ENCODE data around the gene VEZF1. TPM values are rescaled to one million over a fixed set of nuclear protein-coding genes. Genes with fewer than 3 reads are reported as not detected.

VEZF1 gene
- total and polyA plus RNA-seq, 2 experiments from 2014 or later = 36.0 to 67.7 TPM

DNA sequence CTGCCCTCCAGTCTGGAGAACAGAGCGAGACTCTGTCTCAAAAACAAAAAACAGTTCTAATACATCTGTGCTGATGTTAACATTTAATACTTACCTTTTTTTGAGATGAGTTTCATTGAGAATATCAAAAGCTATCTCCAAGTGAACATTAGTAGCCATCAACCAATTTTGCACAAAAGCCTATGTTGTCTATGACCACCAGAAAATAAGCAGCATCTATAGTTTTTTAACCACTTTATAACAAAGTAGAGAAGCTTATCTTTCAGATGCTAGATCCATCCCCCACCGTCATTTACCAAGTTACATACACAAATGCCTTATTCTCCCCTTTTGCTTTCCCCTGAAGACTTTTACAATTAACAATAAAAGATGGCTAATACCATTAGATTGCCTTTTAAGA, 14.9 kb upstream of the VEZF1 start:
- Histone ChIP-seq H3K4me3 (peak overlapping the region; percentile 94; the same call in 1 of the 2 replicates), H4K20me1 (replicated peaks; ENCODE audit: insufficient read depth) (peaks cover 32% of the 10 kb centered on the region), H3F3A (replicated peaks; ENCODE audit: low read depth) (peaks cover 26% of the 10 kb centered on the region; the same call in 1 of the 2 replicates), H3K4me2 (peak overlapping the region; percentile 96; the same call in 1 of the 2 replicates), H3K79me2 (replicated peaks; ENCODE audit: insufficient read depth) (peaks cover 56% of the 10 kb centered on the region), H2AFZ (no peak overlapping the region), H3K27me3 (ENCODE audit: insufficient read depth) (no peaks in the 10 kb centered on the region), H3K4me1 (ENCODE audit: insufficient read depth) (peaks cover 18% of the 10 kb centered on the region), H3K27ac (ENCODE audit: low read depth) (peak overlapping the region; percentile 46; the same call in 1 of the 2 replicates), H3K36me3 (ENCODE audit: insufficient read depth) (peaks cover 33% of the 10 kb centered on the region), H3K9me2 (ENCODE audit: insufficient read depth) (no peaks in the 10 kb centered on the region)
- ATAC-seq (no peak), DNase-seq (ENCODE audit: low spot score) (no peak)
- Mint-ChIP-seq H3K4me3 (peak overlapping the region; percentile 28; the same call in 2 of the 3 replicates), H3K27me3 (ENCODE audit: insufficient read depth, low read depth, poor library complexity) (peaks cover 16% of the 10 kb centered on the region), H3K9me3 (peaks cover 6% of the 10 kb centered on the region; the same call in 2 of the 3 replicates), H3K27ac (peak overlapping the region; percentile 2; the same call in 1 of the 2 replicates), H3K4me1 (peaks cover 38% of the 10 kb centered on the region), H3K36me3 (ENCODE audit: low read depth) (peaks cover 90% of the 10 kb centered on the region)
- TF ChIP-seq ETS1 (IDR thresholded peaks at IDR 0.05) = no peak
- no peak for TF ChIP-seq EZH2phosphoT487 (IDR thresholded peaks at IDR 0.05; ENCODE audit: unreplicated experiment)
- TF ChIP-seq NANOG (IDR thresholded peaks at IDR 0.05; ENCODE audit: borderline replicate concordance) = no peak
- TF ChIP-seq REST (IDR thresholded peaks at IDR 0.05; ENCODE audit: unreplicated experiment) = no peak
- TF ChIP-seq ZNF331 (CRISPR knock-in tag; IDR thresholded peaks at IDR 0.05; ENCODE audit: low read depth) = no peak
- no peak for TF ChIP-seq ZNF114 (CRISPR knock-in tag; IDR thresholded peaks at IDR 0.05)
- TF ChIP-seq STAT1 (IDR thresholded peaks at IDR 0.05; ENCODE audit: unreplicated experiment) = no peak

- H3K4me2 ChIP-seq = no peak overlapping the region
- H3K27ac ChIP-seq (ENCODE audit: low read depth) = peak overlapping the region; percentile 46
- H3K4me1 Mint-ChIP-seq = peaks cover 40% of the 10 kb centered on the region
- TF ChIP-seq REST (IDR thresholded peaks at IDR 0.05; ENCODE audit: unreplicated experiment) (no peak), POLR2AphosphoS5 (IDR thresholded peaks at IDR 0.05; ENCODE audit: low read depth) (no peak), EZH2 (IDR thresholded peaks at IDR 0.05; ENCODE audit: low read depth, unreplicated experiment) (no peak), CREB1 (CRISPR knock-in tag; IDR thresholded peaks at IDR 0.05; ENCODE audit: low read depth) (no peak), ZNF114 (CRISPR knock-in tag; IDR thresholded peaks at IDR 0.05) (no peak), ETS1 (IDR thresholded peaks at IDR 0.05) (no peak)
- TF ChIP-seq, protein P1, sequence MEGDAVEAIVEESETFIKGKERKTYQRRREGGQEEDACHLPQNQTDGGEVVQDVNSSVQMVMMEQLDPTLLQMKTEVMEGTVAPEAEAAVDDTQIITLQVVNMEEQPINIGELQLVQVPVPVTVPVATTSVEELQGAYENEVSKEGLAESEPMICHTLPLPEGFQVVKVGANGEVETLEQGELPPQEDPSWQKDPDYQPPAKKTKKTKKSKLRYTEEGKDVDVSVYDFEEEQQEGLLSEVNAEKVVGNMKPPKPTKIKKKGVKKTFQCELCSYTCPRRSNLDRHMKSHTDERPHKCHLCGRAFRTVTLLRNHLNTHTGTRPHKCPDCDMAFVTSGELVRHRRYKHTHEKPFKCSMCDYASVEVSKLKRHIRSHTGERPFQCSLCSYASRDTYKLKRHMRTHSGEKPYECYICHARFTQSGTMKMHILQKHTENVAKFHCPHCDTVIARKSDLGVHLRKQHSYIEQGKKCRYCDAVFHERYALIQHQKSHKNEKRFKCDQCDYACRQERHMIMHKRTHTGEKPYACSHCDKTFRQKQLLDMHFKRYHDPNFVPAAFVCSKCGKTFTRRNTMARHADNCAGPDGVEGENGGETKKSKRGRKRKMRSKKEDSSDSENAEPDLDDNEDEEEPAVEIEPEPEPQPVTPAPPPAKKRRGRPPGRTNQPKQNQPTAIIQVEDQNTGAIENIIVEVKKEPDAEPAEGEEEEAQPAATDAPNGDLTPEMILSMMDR (conservative IDR thresholded peaks at IDR 0.05; ENCODE audit: low read depth in 2 of 2) = no peak
- H3K9me3 Mint-ChIP-seq = peaks cover 6% of the 10 kb centered on the region; the same call in 2 of the 3 replicates
- peaks cover 18% of the 10 kb centered on the region for H3K4me1 ChIP-seq (ENCODE audit: insufficient read depth)
- no peak for DNase-seq (ENCODE audit: low spot score)
- no peaks in the 10 kb centered on the region for H3K9me2 ChIP-seq (ENCODE audit: insufficient read depth)
- peaks cover 32% of the 10 kb centered on the region for H4K20me1 ChIP-seq (replicated peaks; ENCODE audit: insufficient read depth)
- peaks cover 93% of the 10 kb centered on the region for H3K36me3 Mint-ChIP-seq (ENCODE audit: low read depth)
- ATAC-seq = no peak
- H3K27me3 Mint-ChIP-seq (ENCODE audit: insufficient read depth, low read depth, poor library complexity) = peaks cover 14% of the 10 kb centered on the region
- 0 out of 2 replicates have a peak overlapping the region, but pooled peaks have one; percentile 94 for H3K4me3 ChIP-seq
- no peaks in the 10 kb centered on the region for H3K27me3 ChIP-seq (ENCODE audit: insufficient read depth)
- H3F3A ChIP-seq (replicated peaks; ENCODE audit: low read depth) = peaks cover 26% of the 10 kb centered on the region; the same call in 1 of the 2 replicates
- peak overlapping the region; percentile 24; the same call in 1 of the 3 replicates for H3K4me3 Mint-ChIP-seq
- H3K36me3 ChIP-seq (ENCODE audit: insufficient read depth) = peaks cover 33% of the 10 kb centered on the region
- no peak overlapping the region for H2AFZ ChIP-seq
- H3K27ac Mint-ChIP-seq = peak overlapping the region; percentile 4; the same call in 1 of the 2 replicates
- H3K79me2 ChIP-seq (replicated peaks; ENCODE audit: insufficient read depth) = peaks cover 56% of the 10 kb centered on the region
These were observed 14.3 kb upstream of the VEZF1 start for GRCh38 chr17:58002154-58002948.

Measured in GM23338 (cell line).